ENCODE results near the gene OPN3.

Gene OPN3

GRCh38 chr1:241589521-241589920 is 50.6 kb downstream of the OPN3 start:
- no peak for DNase-seq (ENCODE audit: low spot score)

- no peak for DNase-seq (ENCODE audit: low spot score)
These were observed 53.2 kb downstream of the OPN3 start for GRCh38 chr1:241586905-241587512.

GRCh38 chr1:241582921-241583321 is 57.2 kb downstream of the OPN3 start:
- DNase-seq (ENCODE audit: low spot score), result no peak

GRCh38 chr1:241579434-241579833 is 60.7 kb downstream of the OPN3 start:
- DNase-seq (ENCODE audit: low spot score), result no peak

GRCh38 chr1:241574154-241574553 is 66.0 kb downstream of the OPN3 start:
- no peak for DNase-seq (ENCODE audit: low spot score)

- DNase-seq (ENCODE audit: low spot score), result no peak
These were observed 70.3 kb downstream of the OPN3 start for GRCh38 chr1:241569848-241570247.

GRCh38 chr1:241560849-241561187 is 79.4 kb downstream of the OPN3 start:
- DNase-seq (ENCODE audit: low spot score), result no peak

GRCh38 chr1:241560146-241560848 is 79.9 kb downstream of the OPN3 start:
- DNase-seq (ENCODE audit: low spot score), result no peak

GRCh38 chr1:241557551-241558193 is 82.5 kb downstream of the OPN3 start:
- DNase-seq (ENCODE audit: low spot score), result no peak

- no peak for DNase-seq (ENCODE audit: low spot score)
These were observed 83.1 kb downstream of the OPN3 start for GRCh38 chr1:241557031-241557430.

- no peak for DNase-seq (ENCODE audit: low spot score)
These were observed 84.6 kb downstream of the OPN3 start for GRCh38 chr1:241555526-241555925.

- no peak for DNase-seq (ENCODE audit: low spot score)
These were observed 86.1 kb downstream of the OPN3 start for GRCh38 chr1:241553886-241554592.

GRCh38 chr1:241551759-241552638 is 88.2 kb downstream of the OPN3 start:
- DNase-seq (ENCODE audit: low spot score), result no peak

- no peak for DNase-seq (ENCODE audit: low spot score)
These were observed 89.9 kb downstream of the OPN3 start for GRCh38 chr1:241550318-241550717.

GRCh38 chr1:241548008-241548407 is 92.2 kb downstream of the OPN3 start:
- no peak for DNase-seq (ENCODE audit: low spot score)

Measured in ecto neural progenitor cell (in vitro differentiated cells).